ENCODE measurements around the gene ZNF317. TPM values are rescaled to one million over a fixed set of nuclear protein-coding genes. Genes with fewer than 3 reads are reported as not detected.
A peak's percentile ranks its signal among the peaks of the same experiment; 100 is the strongest.

Gene ZNF317
- total RNA-seq = 13.9 and 17.2 TPM in 2 replicates

DNA sequence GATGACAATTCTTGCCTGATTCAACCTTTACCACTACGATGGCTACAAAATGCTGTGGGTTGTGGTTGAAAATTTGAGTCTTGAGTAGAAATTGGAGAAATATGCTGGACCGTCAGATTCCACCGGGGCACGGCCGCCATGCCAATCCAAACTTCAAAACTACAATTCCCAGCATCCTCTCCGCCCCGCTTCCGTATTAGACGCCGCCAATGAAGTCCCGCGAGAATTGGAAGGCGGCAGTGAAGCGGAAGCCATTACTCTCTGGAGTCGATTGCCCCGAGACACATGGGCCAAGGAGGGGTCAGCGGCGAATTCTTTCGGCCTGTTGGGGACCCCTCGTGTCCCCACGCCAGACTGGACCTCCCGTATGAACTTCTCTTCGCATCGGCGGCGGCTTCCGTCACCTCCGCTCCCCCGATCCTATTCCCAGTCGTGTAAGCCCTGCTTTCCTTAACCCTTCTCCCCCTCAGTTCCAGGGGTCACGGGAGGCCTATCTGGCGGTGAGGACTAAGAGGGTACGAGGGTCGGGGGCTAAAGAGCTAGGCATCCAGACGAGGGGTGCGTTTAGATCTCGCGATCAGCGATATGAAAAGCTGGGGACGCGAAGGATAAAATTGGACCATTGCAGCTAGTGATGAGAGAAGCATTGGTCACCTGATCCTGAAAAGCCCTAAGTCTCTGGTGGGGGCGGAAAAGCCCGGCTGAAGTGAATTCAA lies at the start of gene ZNF317:
Gene ZNF317, plus strand, starts transcription at position 239 of the 716 bp plus-strand sequence. CDS start 15,620 bp downstream, outside the sequence.
- DNase-seq (ENCODE audit: low read depth, low spot score) = peak; percentile 68

DNA sequence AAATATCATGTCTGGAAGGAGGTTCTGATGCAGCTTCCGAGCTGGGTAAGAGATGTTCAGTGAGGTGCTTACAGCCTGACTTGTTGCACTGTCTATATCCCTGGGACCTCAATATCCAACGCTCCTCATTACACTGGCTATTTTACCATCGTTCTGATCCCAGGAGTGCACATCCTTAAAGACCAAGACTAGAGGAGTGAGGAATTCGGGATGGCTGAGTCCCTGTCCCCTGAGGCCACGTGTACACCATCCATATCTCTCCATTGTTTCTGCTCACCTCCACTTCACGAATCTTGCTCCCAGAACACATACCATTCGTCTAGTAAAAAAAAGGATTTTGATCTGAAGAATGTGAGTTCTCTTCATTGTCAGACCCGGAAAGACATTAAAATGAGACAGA lies 32.8 kb upstream of the ZNF317 start, which contains the start of gene OR7G2:
Gene OR7G2, minus strand, starts transcription at position 101 of the 400 bp plus-strand sequence. CDS start 4,232 bp downstream, outside the sequence.
- DNase-seq (ENCODE audit: low read depth, low spot score) = no peak

DNA sequence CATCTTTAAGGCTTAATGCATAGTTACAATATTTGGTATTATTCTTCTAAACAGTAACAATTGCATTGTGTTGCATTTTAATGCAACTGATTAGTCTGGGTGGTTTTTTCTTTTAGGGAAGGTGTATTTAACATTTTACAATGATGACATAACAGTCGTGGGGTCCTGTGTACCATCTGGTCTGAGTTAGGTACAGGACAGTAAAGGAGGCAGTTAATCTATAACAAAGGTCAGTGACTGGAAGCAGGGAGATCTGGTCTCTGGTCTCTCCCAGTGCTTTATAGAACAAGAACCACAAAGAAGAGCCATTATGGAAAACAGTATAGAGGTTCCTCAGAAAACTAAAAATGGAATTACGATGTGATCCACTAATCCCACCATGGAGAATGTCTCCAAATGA lies 30.2 kb upstream of the ZNF317 start:
- no peak for DNase-seq (ENCODE audit: low read depth, low spot score)

DNA sequence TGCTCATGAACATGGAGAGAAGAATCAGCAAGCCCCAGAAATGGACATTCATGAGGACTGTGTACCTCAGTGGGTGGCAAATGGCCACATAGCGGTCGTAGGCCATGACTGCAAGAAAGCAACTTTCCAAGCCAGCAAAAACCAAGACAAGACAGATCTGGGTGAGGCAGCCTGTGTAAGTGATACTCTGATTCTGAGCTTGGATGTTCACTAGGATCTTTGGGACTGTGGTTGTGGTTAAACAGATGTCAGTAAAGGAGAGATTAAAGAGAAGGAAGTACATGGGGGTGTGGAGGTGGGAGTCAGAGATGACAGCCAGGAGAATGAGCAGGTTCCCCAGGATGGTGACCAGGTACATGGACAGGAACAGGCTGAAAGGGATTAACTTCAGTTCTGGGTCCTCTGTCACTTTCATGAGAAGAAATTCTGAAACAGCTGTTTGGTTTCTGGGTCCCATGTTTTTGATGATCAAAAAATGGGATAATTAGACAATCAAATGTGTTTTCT lies 24.8 kb upstream of the ZNF317 start, which contains the start of gene OR7G1:
Gene OR7G1, minus strand, starts transcription at position 457 of the 507 bp plus-strand sequence. Its CDS starts 0 bp downstream, at position 457.
- DNase-seq (ENCODE audit: low read depth, low spot score) = no peak

DNA sequence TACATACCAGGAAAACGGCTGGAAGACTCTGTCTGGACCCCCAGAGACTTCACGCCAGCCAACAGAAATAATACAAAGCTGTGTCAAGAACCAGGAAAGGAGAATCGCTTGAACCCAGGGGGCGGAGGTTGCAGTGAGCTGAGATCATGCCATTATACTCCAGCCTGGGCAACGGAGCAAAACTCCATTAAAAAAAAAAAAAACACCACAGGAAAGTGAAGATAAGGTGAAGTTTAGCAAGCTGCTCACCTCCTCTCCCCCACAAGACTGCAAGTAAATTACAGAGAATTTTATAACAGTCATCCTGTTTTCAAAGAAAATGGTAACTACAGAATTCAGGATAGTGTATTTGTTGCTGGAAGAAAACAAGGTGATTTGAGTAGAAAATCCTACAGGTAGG lies 23.6 kb upstream of the ZNF317 start:
- DNase-seq (ENCODE audit: low read depth, low spot score) = no peak

DNA sequence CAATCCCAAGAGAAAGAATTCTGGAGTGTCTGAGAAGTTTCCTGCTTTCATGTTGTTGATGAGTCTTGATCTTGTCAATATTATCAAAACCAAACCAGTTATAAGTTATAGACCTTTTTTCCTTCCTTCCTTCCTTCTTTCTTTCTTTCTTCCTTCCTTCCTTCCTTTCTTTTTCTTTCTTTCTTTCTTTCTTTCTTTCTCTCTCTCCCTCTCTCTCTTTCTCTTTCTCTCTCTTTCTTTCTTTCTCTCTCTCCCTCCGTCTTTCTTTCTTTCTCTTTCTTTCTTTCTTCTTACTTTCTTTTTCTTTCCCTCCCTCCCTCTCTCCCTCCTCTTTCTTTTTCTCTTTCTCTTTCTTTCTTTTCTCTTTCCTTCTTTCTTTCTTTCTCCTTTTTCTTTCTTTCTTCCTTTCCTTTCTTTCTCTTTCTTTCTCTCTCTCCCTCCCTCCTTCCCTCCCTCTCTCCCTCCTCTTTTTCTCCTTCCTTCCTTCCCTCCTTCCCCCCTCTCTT lies 13.2 kb upstream of the ZNF317 start, which contains the start of gene OR7G3:
Gene OR7G3, minus strand, starts transcription at position 51 of the 506 bp plus-strand sequence. Its CDS starts 0 bp downstream, at position 51.
- no peak for DNase-seq (ENCODE audit: low read depth, low spot score)

DNA sequence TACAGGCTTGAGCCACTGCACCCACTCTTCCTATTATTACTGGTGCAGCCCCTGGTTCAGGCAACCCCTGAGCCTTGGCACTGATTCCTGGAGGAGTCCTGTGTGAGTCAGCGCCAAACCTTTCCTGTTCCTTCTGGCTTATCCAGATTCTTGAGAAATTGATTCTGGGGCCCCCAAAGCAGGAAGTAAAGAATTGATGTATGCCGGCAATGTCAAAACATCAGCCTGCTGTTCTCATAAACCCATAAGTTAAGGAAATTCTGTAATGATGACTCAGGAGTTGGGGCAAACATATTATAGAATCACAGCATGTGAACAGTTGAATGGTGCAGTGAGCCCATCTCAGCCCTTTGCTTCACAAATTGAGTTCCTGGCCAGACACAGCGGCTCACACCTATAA lies 12.0 kb upstream of the ZNF317 start:
- peak; percentile 92 for DNase-seq (ENCODE audit: low read depth, low spot score)

DNA sequence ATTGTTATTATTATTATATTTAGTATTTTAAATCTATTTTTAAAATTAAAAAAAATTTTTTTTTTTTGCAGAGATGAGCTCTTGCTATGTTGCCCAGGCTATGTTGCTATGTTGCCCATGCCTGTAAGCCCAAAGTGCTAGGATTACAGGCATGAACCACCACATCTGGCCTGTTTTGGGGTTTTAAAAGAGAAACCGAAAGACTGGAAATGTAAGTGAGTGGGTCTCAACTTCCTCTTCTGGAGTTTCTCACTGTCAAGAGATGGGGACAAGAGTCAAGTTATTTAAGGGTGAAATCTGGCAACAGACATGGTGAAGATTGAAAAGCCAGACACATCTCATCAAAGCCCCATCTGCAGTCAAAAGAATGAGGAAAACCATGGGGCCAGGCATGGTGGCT lies 9.2 kb upstream of the ZNF317 start:
- DNase-seq (ENCODE audit: low read depth, low spot score) = no peak

DNA sequence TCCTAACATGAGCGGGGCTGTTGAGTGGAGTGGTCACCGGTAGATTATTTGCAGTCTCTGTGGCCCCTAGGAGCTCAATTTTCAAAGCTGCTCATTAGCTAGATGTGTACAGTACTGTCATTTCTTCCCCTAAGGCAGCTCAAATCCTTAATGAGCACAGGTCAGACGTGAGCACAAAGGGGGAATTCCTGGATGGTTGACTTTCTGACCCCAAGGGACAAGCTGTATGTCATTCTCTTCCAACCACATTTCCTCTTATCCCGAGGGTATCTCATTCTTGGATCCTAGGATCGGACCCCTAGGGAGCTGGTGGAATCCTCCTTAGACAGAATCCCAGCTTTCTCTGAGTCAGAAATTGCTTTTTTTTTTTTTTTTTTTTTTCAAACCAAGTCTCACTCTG lies 7.8 kb upstream of the ZNF317 start:
- no peak for DNase-seq (ENCODE audit: low read depth, low spot score)

DNA sequence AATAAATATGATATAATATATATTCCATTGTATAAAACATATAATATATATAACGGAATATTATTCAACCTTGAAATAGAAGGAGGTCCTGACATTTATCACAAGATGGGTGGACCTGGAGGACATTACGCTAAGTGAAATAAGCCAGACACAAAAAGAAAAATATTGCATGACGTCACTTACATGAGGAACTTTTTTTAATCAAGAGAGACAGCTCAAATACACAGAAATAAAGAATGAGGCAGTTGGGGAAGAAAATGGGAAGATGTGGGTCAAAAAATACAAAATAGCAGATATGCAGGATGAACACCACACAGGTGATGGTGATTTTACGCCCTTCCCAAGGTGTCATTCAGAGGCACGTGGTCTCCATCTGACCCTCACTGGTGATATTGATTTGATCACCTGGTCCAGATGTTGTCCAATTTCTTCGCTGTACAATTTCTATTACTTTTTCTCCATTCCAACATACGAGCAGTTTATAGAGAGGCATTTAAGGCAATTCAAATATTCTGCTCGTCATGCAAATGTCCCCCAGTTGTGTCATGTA lies 513 bp upstream of the ZNF317 start:
- DNase-seq (ENCODE audit: low read depth, low spot score) = no peak

DNA sequence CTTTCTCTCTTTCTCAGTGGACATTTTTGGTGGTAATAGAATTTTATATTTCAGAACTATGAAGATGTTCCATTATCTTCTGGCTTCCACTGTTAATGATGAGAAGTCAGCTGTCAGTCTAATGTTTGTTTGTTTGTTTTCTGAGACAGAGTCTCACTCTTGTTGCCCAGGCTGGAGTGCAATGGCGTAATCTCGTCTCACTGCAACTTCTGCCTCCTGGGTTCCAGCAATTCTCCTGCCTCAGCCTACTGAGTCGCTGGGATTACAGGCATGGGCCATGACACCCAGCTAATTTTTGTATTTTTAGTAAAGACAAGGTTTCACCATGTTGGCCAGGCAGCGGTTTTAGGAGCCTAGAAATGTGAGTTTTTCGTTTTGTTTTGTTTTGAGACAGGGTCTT lies 4.7 kb downstream of the ZNF317 start:
- no peak for DNase-seq (ENCODE audit: low read depth, low spot score)

DNA sequence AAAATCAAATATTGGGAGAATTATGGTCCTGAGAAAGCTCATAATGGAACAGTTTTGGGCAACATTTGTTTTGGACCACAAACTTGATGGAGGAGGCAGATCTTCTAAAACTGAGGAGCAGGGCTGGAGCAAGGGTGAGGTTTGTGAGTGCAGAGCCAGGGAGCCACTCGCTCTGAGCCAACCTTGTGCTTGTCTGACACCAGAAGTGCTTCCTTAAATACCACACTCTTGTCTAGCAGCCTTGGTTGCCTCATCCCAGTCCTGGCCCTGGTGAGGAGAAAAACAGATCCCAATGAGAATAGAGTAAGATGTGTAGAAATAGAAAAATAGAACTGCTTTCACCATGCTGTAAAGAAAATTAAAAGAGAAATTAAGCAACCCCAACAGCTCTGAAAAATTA lies 6.7 kb downstream of the ZNF317 start:
- DNase-seq (ENCODE audit: low read depth, low spot score) = no peak

DNA sequence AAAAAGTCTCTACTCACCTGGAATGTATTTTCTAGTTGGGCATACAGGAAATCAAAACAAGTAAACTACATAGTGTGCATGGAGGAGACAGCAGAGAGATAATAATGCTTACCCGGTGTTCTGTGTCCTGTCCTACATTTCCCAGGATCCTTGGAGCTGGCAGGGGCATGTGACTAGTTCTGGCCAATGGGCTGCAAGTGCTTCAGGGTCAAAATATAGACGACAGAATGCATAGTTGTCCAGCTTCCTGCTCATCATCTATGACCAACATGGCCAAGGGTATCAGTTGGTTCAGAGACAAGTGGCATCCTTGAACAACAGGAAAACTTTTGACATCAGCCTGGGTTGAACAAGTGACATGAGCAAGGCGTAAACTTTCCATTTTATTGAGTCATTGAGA lies 8.5 kb downstream of the ZNF317 start:
- DNase-seq (ENCODE audit: low read depth, low spot score) = no peak

DNA sequence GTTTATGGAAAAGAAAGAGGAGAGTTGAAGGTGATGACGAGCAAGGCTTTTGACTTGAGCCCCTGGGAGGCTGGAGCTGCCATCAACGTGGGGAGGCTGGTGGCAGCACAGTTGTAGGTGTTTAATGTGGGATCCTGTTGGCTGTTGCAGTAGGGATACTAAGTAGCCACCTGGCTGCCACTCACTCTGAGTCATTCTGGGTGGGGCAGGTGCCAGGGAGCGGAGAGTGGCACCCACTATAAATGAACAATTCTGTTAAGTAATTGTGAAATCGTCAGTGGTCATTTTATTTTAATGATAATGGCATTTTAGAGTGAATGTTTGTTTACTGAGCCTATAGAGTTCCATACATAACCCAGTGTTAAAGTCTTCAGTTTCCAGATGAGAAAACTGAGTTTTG lies 9.8 kb downstream of the ZNF317 start:
- no peak for DNase-seq (ENCODE audit: low read depth, low spot score)

DNA sequence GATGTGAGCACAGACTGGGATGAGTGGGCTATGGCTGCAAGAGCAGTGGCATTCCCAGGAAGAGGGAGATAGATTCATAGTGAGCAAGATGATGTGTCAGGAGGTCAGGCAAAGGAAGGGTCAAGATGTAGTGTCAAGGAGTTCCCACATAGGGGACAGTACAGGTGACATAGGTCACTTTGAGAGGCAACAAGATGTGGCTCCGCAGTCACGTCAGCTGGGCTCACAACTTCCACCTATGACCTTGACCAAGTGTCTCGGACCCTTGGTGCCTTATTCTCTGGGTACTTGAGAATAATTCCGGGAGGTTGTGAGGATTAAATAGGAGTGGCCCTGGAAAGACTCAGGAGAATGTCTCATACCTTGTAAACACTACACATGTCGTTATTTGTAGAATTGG lies 10.5 kb downstream of the ZNF317 start:
- DNase-seq (ENCODE audit: low read depth, low spot score) = no peak

DNA sequence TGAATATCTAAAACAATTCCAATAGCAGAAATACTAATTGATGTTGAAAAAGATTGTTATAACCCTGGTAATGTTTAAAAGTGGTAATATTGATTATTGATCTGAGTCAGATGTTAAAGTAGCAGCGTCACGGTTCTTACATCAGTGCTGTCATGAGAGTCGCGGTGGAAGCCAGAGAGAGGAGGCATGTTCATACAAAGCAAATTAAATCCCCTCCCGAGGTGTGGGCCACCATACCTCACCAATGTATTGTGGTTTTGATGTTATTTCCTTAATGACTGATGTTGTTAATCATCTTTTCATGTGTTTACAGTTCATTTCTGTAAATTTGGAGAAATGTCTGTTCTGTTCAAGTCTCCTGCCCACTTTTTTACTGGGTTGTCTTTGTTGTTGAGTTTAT lies 11.2 kb downstream of the ZNF317 start:
- DNase-seq (ENCODE audit: low read depth, low spot score) = no peak

DNA sequence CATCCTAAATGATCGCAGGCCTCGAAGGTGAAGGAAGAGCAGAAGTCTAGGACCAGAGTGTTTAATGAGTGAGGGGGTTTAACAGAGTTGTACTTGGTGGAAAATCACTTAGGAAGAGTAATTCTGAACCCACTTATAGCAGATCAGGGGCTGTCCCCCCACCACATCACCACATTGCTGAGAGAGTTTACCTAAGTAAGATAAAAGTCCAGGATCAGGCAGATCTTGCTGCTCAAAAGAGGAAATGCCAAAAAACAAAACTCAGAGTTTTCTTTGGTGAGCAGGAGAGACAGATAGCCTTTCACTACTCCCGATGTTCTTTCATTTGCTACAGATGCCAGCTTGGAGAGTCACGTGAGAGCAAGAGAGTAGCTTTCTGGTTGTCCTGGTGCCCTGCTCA lies 15.4 kb downstream of the ZNF317 start:
- no peak for DNase-seq (ENCODE audit: low read depth, low spot score)

DNA sequence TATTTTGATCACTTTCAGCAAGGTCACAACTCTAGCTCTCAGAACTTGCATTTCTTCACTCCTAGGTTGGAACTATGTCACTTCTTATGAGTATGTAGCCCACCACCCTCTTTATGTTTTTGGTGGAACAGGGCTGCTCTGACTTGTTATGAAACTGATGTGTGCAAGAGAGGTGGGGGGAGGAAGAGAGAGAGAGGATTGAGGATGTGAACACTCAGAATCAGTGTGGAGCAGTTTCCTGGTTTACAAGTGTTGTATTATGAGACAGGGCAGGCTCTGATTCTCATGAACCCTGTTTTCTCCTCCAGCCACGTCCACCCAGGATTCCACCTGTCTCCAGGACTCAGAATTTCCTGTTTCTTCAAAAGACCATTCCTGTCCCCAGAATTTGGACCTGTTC lies 16.1 kb downstream of the ZNF317 start:
- no peak for DNase-seq (ENCODE audit: low read depth, low spot score)

DNA sequence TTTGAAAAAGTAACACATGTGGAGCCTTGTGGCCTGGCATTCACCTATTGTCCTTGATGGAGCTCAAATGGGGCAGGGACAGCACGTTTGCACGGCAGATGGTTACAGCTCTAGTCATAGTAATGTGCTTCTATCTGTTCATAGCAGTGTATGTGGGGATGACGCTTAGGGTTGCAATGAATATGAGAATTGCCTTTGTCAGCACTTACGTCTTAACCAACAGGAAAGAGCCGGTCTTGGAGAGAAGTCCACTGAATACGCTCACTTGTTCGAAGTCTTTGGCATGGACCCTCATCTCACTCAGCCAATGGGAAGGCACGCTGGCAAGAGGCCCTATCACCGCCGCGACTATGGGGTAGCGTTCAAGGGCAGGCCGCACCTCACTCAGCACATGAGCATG lies 19.7 kb downstream of the ZNF317 start:
- DNase-seq (ENCODE audit: low read depth, low spot score) = no peak

DNA sequence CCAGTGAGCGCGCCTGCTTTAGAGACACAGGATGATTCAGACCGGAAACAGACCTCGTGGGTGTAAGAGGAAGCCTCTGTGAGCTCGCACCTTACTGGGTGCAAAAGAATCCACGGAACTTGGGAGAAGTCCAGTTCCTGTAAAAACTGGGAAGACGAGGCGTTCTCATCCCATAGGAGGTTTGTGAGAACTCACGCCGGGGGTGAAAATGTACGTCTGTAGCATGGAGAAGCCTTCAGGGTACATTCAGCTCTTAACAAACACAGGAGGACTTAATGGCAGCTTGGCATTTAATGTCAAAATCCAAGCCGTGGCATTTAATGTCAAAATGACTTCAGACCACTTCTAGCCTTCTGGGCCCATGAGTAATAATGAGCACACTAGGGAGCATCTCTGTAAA lies 21.2 kb downstream of the ZNF317 start:
- DNase-seq (ENCODE audit: low read depth, low spot score) = no peak

DNA sequence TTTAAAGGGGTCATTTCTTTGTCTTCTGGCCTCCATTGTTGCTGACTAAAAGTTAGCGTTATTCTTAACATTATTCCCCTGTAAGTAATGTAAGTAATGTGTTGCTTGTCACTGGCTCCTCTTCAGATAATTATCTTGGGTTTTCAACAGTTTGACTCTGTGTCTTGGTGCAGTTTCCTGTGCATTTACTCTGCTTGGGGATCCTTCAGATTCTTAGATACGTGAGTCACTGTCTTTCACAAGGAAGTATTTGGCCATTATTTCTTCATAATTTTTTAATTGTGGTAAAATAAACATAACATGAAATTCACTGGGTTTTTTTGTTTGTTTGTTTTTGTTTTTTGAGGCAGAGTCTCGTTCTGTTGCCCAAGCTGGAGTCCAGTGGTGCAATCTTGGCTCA lies 25.1 kb downstream of the ZNF317 start:
- DNase-seq (ENCODE audit: low read depth, low spot score) = no peak

DNA sequence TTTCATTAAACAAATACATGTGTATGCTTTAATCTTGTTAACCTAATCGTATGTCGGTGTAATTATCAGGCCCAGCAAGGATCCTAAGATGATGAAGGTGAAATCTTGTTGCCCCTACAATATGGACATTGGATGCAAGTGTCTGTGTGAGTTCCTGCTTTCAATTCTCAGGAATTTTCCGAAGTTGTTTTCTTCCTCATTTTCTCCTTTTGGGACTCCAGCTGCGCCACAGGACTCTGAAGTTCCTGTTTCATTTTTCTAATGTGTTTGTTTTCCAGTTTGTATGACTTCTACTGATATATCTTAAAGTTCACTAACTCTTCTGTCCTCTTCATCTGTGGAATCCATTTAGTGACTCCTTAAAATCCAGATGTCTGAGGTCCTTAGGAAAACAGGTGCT lies 26.6 kb downstream of the ZNF317 start:
- DNase-seq (ENCODE audit: low read depth, low spot score) = no peak

All from pulmonary artery endothelial cell (primary cell).